CD14-positive monocyte (primary cell): ENCODE data around the gene CDK6. TPM values are rescaled to one million over a fixed set of nuclear protein-coding genes. Genes with fewer than 3 reads are reported as not detected.
A peak's percentile ranks its signal among the peaks of the same experiment; 100 is the strongest.

Source experiments
- DNase-seq, 3 donors: peaks; one replicate each; pipeline ENCODE4 v3.0.0-alpha.2; 2011 to 2022
- H2AFZ ChIP-seq: 2 replicates; pipeline ENCODE4 v1.6.0; 2012; ENCODE audit warnings: mild to moderate bottlenecking, low read depth, low read length, inconsistent platforms; ENCODE audit not compliant: insufficient read depth, poor library complexity, severe bottlenecking
- H3K27ac ChIP-seq, 2 donors: 1 replicate in 1 of 2; 2 replicates in 1 of 2; pipeline ENCODE4 v1.5.1; 2012 to 2013; ENCODE audit warnings: low read length in 2 of 2, control low read depth in 1 of 2, inconsistent platforms in 1 of 2, low read depth in 1 of 2, mild to moderate bottlenecking in 1 of 2
- H3K27me3 ChIP-seq, 2 donors: one replicate each; pipeline versions ENCODE4 v1.6.0 to v1.6.1; 2011 to 2013; ENCODE audit warnings: low read length in 2 of 2; ENCODE audit not compliant: control insufficient read depth in 2 of 2, insufficient read depth in 2 of 2
- H3K36me3 ChIP-seq, 2 donors: replicated peaks in 1 of 2; 1 replicate in 1 of 2; 2 replicates in 1 of 2; pipeline versions ENCODE4 v1.5.1 to v1.6.1; 2012 to 2013; ENCODE audit warnings: low read length in 2 of 2, control low read depth in 1 of 2, inconsistent platforms in 1 of 2, mild to moderate bottlenecking in 1 of 2; ENCODE audit not compliant: insufficient read depth in 2 of 2, control insufficient read depth in 1 of 2
- H3K4me1 ChIP-seq, 2 donors: 1 replicate in 1 of 2; 2 replicates in 1 of 2; pipeline versions ENCODE4 v1.5.1 to v1.6.1; 2012 to 2013; ENCODE audit warnings: low read length in 2 of 2, control low read depth in 1 of 2, inconsistent platforms in 1 of 2, mild to moderate bottlenecking in 1 of 2, moderate library complexity in 1 of 2; ENCODE audit not compliant: insufficient read depth in 2 of 2, control insufficient read depth in 1 of 2
- H3K4me2 ChIP-seq: replicated peaks from 2 replicates; pipeline ENCODE3; 2012; ENCODE audit warnings: low read length, moderate library complexity, mild to moderate bottlenecking; ENCODE audit not compliant: poor library complexity, severe bottlenecking; ENCODE audit errors: extremely low read depth
- H3K4me3 ChIP-seq, 3 experiments: fragments of 200-600 bp in 1 of 3; sonication (generic) in 1 of 3; replicated peaks in 1 of 3; 1 replicate in 2 of 3; 2 replicates in 1 of 3; pipeline ENCODE4 v1.5.1; 2011 to 2013; ENCODE audit warnings: low read length in 3 of 3, mild to moderate bottlenecking in 3 of 3, control low read depth in 2 of 3, low read depth in 2 of 3, inconsistent platforms in 1 of 3, moderate library complexity in 1 of 3
- H3K79me2 ChIP-seq: 2 replicates; pipeline ENCODE4 v1.6.0; 2012; ENCODE audit warnings: mild to moderate bottlenecking, control low read depth, inconsistent platforms, low read length, moderate library complexity; ENCODE audit not compliant: insufficient read depth
- H3K9ac ChIP-seq: 2 replicates; pipeline ENCODE4 v1.6.0; 2017; ENCODE audit warnings: low read length, mild to moderate bottlenecking; ENCODE audit not compliant: insufficient read depth, poor library complexity, severe bottlenecking
- H3K9me3 ChIP-seq, 2 donors: replicated peaks in 1 of 2; 1 replicate in 1 of 2; 2 replicates in 1 of 2; pipeline versions ENCODE4 v1.5.1 to v1.6.1; 2012 to 2013; ENCODE audit warnings: low read length in 2 of 2, control low read depth in 1 of 2; ENCODE audit not compliant: control insufficient read depth in 1 of 2, insufficient read depth in 1 of 2
- H4K20me1 ChIP-seq: 2 replicates; pipeline ENCODE4 v1.6.0; 2012; ENCODE audit warnings: mild to moderate bottlenecking, low read length, control low read depth, moderate library complexity; ENCODE audit not compliant: insufficient read depth
- H3K27ac Mint-ChIP-seq, 7 donors: one replicate each; pipeline ENCODE4 v1.8.0; 2020; ENCODE audit warnings: mild to moderate bottlenecking in 7 of 7, mixed read lengths in 7 of 7, moderate library complexity in 6 of 7, inconsistent platforms in 2 of 7
- H3K27me3 Mint-ChIP-seq, 3 donors: one replicate each; pipeline ENCODE4 v1.8.0; 2021 to 2022; ENCODE audit warnings: low read depth in 3 of 3, mild to moderate bottlenecking in 3 of 3, mixed read lengths in 3 of 3, moderate library complexity in 3 of 3, inconsistent platforms in 1 of 3
- H3K36me3 Mint-ChIP-seq, 2 donors: one replicate each; pipeline ENCODE4 v1.8.0; 2020; ENCODE audit warnings: mixed read lengths in 2 of 2, inconsistent platforms in 1 of 2, mild to moderate bottlenecking in 1 of 2
- H3K4me1 Mint-ChIP-seq: one replicate; pipeline ENCODE4 v1.8.0; 2020; ENCODE audit warnings: mild to moderate bottlenecking, mixed read lengths
- H3K4me3 Mint-ChIP-seq, 2 donors: one replicate each; pipeline ENCODE4 v1.8.0; 2020; ENCODE audit warnings: mild to moderate bottlenecking in 2 of 2, mixed read lengths in 2 of 2, moderate library complexity in 1 of 2
- H3K9me3 Mint-ChIP-seq, 7 donors: one replicate each; pipeline ENCODE4 v1.8.0; 2020 to 2022; ENCODE audit warnings: mixed read lengths in 7 of 7, mild to moderate bottlenecking in 6 of 7, moderate library complexity in 6 of 7, inconsistent platforms in 2 of 7
- WGBS: methylation state at CpG from one replicate; pipeline ENCODE4 v1.1.5; 2013; ENCODE audit warnings: missing lambda C conversion rate; ENCODE audit not compliant: insufficient coverage; 5-methylcytosine and 5-hydroxymethylcytosine counted together
- intact Hi-C, 2 donors: fragments of 100-400 bp; cut with micrococcal nuclease; formaldehyde crosslinking; loops; one replicate each; pipeline versions ENCODE4 v1.15.0 to v1.15.1; 2023
- polyA plus RNA-seq, 3 donors: library from polyadenylated mRNA; depleted of rRNA in 1 of 3; unstranded in 2 of 3; stranded (reverse) in 1 of 3; fragments of 300-500 nt in 2 of 3; fragments of >200 nt in 1 of 3; fragmentation: Illumina TruSeq in 2 of 3; gene quantifications; 1 replicate in 2 of 3; 2 replicates in 1 of 3; pipeline ENCODE4 v1.2.3, GENCODE V29; 2012 to 2021
- TF ChIP-seq, protein P1 (sequence below): fragments of 200-600 bp; IDR thresholded peaks from one replicate; pipeline ENCODE4 v1.8.0; 2022; ENCODE audit warnings: antibody characterized with exemption, mild to moderate bottlenecking

The CDK6 gene
- polyA plus RNA-seq, 3 donors, result 3.4 to 4.3 (median 3.8) TPM

- peaks cover 91% of the 10 kb centered on the region for H4K20me1 ChIP-seq
- no peak overlapping the region for H3K4me2 ChIP-seq
- H3K9me3 Mint-ChIP-seq, result peaks cover 0 to 2% (median 0%) of the 10 kb centered on the region in 7 donors
- H3K4me1 Mint-ChIP-seq, result peaks cover 36% of the 10 kb centered on the region
- peaks cover 14 to 22% of the 10 kb centered on the region in 2 donors for H3K4me1 ChIP-seq
- H3K27ac Mint-ChIP-seq, result peak overlapping the region in 1 of 7 donors; percentile 22
- H3K79me2 ChIP-seq, result peaks cover 97% of the 10 kb centered on the region
- H2AFZ ChIP-seq, result no peak overlapping the region
- intact Hi-C loops, result no loop called here
- TF ChIP-seq, protein P1, sequence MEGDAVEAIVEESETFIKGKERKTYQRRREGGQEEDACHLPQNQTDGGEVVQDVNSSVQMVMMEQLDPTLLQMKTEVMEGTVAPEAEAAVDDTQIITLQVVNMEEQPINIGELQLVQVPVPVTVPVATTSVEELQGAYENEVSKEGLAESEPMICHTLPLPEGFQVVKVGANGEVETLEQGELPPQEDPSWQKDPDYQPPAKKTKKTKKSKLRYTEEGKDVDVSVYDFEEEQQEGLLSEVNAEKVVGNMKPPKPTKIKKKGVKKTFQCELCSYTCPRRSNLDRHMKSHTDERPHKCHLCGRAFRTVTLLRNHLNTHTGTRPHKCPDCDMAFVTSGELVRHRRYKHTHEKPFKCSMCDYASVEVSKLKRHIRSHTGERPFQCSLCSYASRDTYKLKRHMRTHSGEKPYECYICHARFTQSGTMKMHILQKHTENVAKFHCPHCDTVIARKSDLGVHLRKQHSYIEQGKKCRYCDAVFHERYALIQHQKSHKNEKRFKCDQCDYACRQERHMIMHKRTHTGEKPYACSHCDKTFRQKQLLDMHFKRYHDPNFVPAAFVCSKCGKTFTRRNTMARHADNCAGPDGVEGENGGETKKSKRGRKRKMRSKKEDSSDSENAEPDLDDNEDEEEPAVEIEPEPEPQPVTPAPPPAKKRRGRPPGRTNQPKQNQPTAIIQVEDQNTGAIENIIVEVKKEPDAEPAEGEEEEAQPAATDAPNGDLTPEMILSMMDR, result no peak
- H3K9me3 ChIP-seq, result no peaks in the 10 kb centered on the region
- no peaks in the 10 kb centered on the region for H3K27me3 ChIP-seq
- DNase-seq, result peak in 1 of 3 donors; percentile 21
- no peak overlapping the region for H3K4me3 ChIP-seq
- H3K4me3 Mint-ChIP-seq, result no peak overlapping the region
- H3K27ac ChIP-seq, result no peak overlapping the region
- H3K27me3 Mint-ChIP-seq, result no peaks in the 10 kb centered on the region
- peaks cover 13 to 15% of the 10 kb centered on the region in 2 donors for H3K36me3 ChIP-seq
- H3K36me3 Mint-ChIP-seq, result peaks cover 10 to 14% of the 10 kb centered on the region in 2 donors
- H3K9ac ChIP-seq, result no peak overlapping the region
Measured at GRCh38 chr7:92584953-92585352, 251.4 kb downstream of the CDK6 start.

GRCh38 chr7:92582948-92583347 lies 253.4 kb downstream of the CDK6 start:
- H3K36me3 ChIP-seq, result peaks cover 32 to 35% of the 10 kb centered on the region in 2 donors
- TF ChIP-seq, protein P1, result no peak
- no peak for DNase-seq
- no peak overlapping the region for H3K4me2 ChIP-seq
- H4K20me1 ChIP-seq, result peaks cover 72% of the 10 kb centered on the region
- peaks cover 77% of the 10 kb centered on the region for H3K79me2 ChIP-seq
- Mint-ChIP-seq H3K27me3 (no peaks in the 10 kb centered on the region), H3K4me1 (peaks cover 19% of the 10 kb centered on the region), H3K36me3 (peaks cover 29 to 34% of the 10 kb centered on the region in 2 donors), H3K9me3 (peaks cover 0 to 2% (median 0%) of the 10 kb centered on the region in 7 donors), H3K4me3 (no peak overlapping the region), H3K27ac (no peak overlapping the region)
- no peaks in the 10 kb centered on the region for H3K27me3 ChIP-seq
- H3K27ac ChIP-seq, result no peak overlapping the region
- intact Hi-C loops, result no loop called here
- no CpG with 5 or more reads among the region's 1 CpG for WGBS
- H3K9me3 ChIP-seq, result no peaks in the 10 kb centered on the region
- H3K4me1 ChIP-seq, result peaks cover 0 to 6% of the 10 kb centered on the region in 2 donors
- no peak overlapping the region for H3K4me3 ChIP-seq
- H2AFZ ChIP-seq, result no peak overlapping the region
- H3K9ac ChIP-seq, result no peak overlapping the region
